ENCODE results near the gene PDZD2. TPM values are rescaled to one million over a fixed set of nuclear protein-coding genes. Genes with fewer than 3 reads are reported as not detected.
A peak's percentile ranks its signal among the peaks of the same experiment; 100 is the strongest.

Gene PDZD2
- total RNA-seq, 1 donor from 2014 or later: 0.65 TPM

GRCh38 chr5:31815376-31815775, 176.4 kb downstream of the PDZD2 start:
- Mint-ChIP-seq H3K27ac (ENCODE audit: unreplicated experiment) (no peak overlapping the region), H3K4me1 (peaks cover 5% of the 10 kb centered on the region), H3K9me3 (no peaks in the 10 kb centered on the region), H3K36me3 (ENCODE audit: low read depth) (no peaks in the 10 kb centered on the region), H3K27me3 (ENCODE audit: low read depth) (no peaks in the 10 kb centered on the region), H3K4me3 (no peak overlapping the region)
- TF ChIP-seq CTCF (conservative IDR thresholded peaks at IDR 0.05): no peak
- no peak for DNase-seq (ENCODE audit: low read depth, low spot score)

GRCh38 chr5:31819926-31820516, 181.1 kb downstream of the PDZD2 start:
- H3K27me3 Mint-ChIP-seq (ENCODE audit: low read depth): no peaks in the 10 kb centered on the region
- no peak overlapping the region for H3K27ac Mint-ChIP-seq (ENCODE audit: unreplicated experiment)
- no peak overlapping the region for H3K4me3 Mint-ChIP-seq
- TF ChIP-seq CTCF (conservative IDR thresholded peaks at IDR 0.05): no peak
- DNase-seq (ENCODE audit: low read depth, low spot score): no peak
- H3K36me3 Mint-ChIP-seq (ENCODE audit: low read depth): no peaks in the 10 kb centered on the region
- peaks cover 5% of the 10 kb centered on the region for H3K4me1 Mint-ChIP-seq
- H3K9me3 Mint-ChIP-seq: no peaks in the 10 kb centered on the region

- Mint-ChIP-seq H3K9me3 (peaks cover 5% of the 10 kb centered on the region), H3K27me3 (ENCODE audit: low read depth) (no peaks in the 10 kb centered on the region), H3K36me3 (ENCODE audit: low read depth) (peaks cover 3% of the 10 kb centered on the region), H3K27ac (ENCODE audit: unreplicated experiment) (no peak overlapping the region), H3K4me1 (no peaks in the 10 kb centered on the region), H3K4me3 (no peak overlapping the region)
- TF ChIP-seq CTCF (conservative IDR thresholded peaks at IDR 0.05): no peak
- no peak for DNase-seq (ENCODE audit: low read depth, low spot score)
These were observed 184.5 kb downstream of the PDZD2 start for GRCh38 chr5:31823472-31823871.

- peaks cover 3% of the 10 kb centered on the region for H3K36me3 Mint-ChIP-seq (ENCODE audit: low read depth)
- H3K27ac Mint-ChIP-seq (ENCODE audit: unreplicated experiment): no peak overlapping the region
- TF ChIP-seq CTCF (conservative IDR thresholded peaks at IDR 0.05): no peak
- no peaks in the 10 kb centered on the region for H3K4me1 Mint-ChIP-seq
- H3K4me3 Mint-ChIP-seq: no peak overlapping the region
- DNase-seq (ENCODE audit: low read depth, low spot score): no peak
- H3K9me3 Mint-ChIP-seq: peaks cover 5% of the 10 kb centered on the region
- no peaks in the 10 kb centered on the region for H3K27me3 Mint-ChIP-seq (ENCODE audit: low read depth)
These were observed 186.1 kb downstream of the PDZD2 start for GRCh38 chr5:31824869-31825517.

- Mint-ChIP-seq H3K36me3 (ENCODE audit: low read depth) (peaks cover 3% of the 10 kb centered on the region), H3K27ac (ENCODE audit: unreplicated experiment) (no peak overlapping the region), H3K27me3 (ENCODE audit: low read depth) (no peaks in the 10 kb centered on the region), H3K9me3 (peaks cover 7% of the 10 kb centered on the region), H3K4me3 (no peak overlapping the region), H3K4me1 (no peaks in the 10 kb centered on the region)
- peak; percentile 83 for TF ChIP-seq CTCF (conservative IDR thresholded peaks at IDR 0.05)
- DNase-seq (ENCODE audit: low read depth, low spot score): peak; percentile 40
These were observed 186.7 kb downstream of the PDZD2 start for GRCh38 chr5:31825518-31826068.
